ENCODE data around the gene DDT. TPM values are rescaled to one million over a fixed set of nuclear protein-coding genes. Genes with fewer than 3 reads are reported as not detected.

Gene DDT
- total RNA-seq = 132 and 143 TPM in 2 replicates

GRCh38 chr22:23974345-23974744 is at the start of gene DDT:
DDT (minus strand) TSS chr22:23974441; CDS start chr22:23974414, 27 bp downstream.

GRCh38 chr22:24005201-24005600 is 31.0 kb upstream of the DDT start, which contains the start of gene GSTT4:
GSTT4 (minus strand) TSS chr22:24005453; CDS start chr22:24005356, 97 bp downstream.

DNA sequence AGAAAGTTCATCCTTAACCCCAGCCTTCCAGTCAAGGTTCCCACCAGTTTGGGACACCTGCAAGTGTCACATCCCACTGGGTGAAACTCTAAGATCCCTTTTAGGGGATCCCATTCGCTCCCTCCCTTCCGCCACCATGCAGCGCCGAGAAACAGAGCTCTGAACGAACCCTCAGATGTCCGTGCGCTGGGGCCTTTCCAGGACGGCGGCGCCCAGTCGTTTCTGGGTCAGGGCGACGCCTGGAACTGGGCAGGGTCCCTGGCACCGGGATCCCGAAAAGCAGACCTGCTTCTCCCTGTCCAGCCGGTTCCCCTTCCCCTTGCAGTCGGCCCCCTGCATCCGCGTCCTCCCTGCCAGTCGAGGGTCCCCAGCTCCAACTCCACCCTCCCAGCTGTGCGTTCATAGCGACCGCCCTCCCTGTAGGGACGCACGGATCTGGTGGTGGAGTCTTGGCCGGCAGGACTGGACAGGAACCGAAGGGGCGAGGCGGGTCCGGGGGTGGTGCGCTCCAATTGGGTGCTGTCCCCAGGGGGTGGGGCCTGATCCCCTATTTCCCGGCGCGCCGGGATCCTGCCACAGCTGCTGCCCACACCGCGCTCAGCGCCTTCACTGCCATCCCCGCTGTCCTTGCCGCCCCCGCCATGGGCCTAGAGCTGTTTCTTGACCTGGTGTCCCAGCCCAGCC is 5.5 kb upstream of the DDT start, which contains the start of gene GSTT2:
GSTT2 (plus strand) TSS at position 578 of the 684 bp plus-strand sequence.

DNA sequence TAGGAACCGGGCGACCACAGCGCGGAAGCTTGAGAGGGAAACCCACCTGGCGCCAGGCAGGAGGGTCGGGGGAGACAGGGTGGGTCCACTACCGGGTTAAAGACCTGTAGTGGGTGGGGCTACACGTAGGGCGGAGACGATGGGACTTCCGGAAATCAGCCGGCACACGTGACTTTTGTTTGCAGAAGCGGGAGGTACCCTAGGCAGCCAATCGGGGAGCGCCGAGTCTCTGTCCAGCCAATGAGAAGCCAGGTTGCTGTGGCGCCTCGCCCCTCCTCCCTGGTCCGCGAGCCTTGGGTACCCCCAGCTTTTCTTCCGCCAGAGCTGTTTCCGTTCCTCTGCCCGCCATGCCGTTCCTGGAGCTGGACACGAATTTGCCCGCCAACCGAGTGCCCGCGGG is 7.7 kb downstream of the DDT start, which contains the start of gene DDTL:
DDTL (plus strand) TSS at position 321 of the 400 bp plus-strand sequence; CDS start at position 348, 27 bp downstream.

DNA sequence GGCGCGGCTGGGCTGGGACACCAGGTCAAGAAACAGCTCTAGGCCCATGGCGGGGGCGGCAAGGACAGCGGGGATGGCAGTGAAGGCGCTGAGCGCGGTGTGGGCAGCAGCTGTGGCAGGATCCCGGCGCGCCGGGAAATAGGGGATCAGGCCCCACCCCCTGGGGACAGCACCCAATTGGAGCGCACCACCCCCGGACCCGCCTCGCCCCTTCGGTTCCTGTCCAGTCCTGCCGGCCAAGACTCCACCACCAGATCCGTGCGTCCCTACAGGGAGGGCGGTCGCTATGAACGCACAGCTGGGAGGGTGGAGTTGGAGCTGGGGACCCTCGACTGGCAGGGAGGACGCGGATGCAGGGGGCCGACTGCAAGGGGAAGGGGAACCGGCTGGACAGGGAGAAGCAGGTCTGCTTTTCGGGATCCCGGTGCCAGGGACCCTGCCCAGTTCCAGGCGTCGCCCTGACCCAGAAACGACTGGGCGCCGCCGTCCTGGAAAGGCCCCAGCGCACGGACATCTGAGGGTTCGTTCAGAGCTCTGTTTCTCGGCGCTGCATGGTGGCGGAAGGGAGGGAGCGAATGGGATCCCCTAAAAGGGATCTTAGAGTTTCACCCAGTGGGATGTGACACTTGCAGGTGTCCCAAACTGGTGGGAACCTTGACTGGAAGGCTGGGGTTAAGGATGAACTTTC is 13.0 kb downstream of the DDT start, which contains the start of gene GSTT2B:
GSTT2B (minus strand) TSS at position 112 of the 688 bp plus-strand sequence; CDS start at position 48, 64 bp downstream.

Other genes starting within 250 kb of the DDT start
- 0.99 and 2.3 TPM in 2 replicates for gene ZNF70, start 223.3 kb downstream of the DDT start, total RNA-seq
- not detected in 2 replicates for gene VPREB3, start 220.0 kb downstream of the DDT start, total RNA-seq
- not detected in 2 replicates for gene C22orf15, start 211.5 kb downstream of the DDT start, total RNA-seq
- gene CHCHD10, start 206.5 kb downstream of the DDT start, total RNA-seq = 8.3 and 13.7 TPM in 2 replicates
- gene MMP11, start 201.6 kb downstream of the DDT start, total RNA-seq = 0.38 and 0.47 TPM in 2 replicates
- gene SMARCB1, start 187.5 kb downstream of the DDT start, total RNA-seq = 119 and 127 TPM in 2 replicates
- gene DERL3, start 135.4 kb downstream of the DDT start, total RNA-seq = 1.4 and 5.6 TPM in 2 replicates
- 3.3 and 3.4 TPM in 2 replicates for gene SLC2A11, start 116.6 kb downstream of the DDT start, total RNA-seq
- 889 and 913 TPM in 2 replicates for gene MIF, start 80.1 kb downstream of the DDT start, total RNA-seq
- gene GSTT2B, start 13.2 kb downstream of the DDT start, total RNA-seq = 2.4 and 6.5 TPM in 2 replicates
- gene DDTL, start 7.6 kb downstream of the DDT start, total RNA-seq = 1.5 and 2.9 TPM in 2 replicates
- 0.49 TPM in 1 of 2 replicates, not detected in the other for gene GSTT2, start 5.7 kb upstream of the DDT start, total RNA-seq
- gene GSTT4, start 31.0 kb upstream of the DDT start, total RNA-seq = not detected in 2 replicates
- gene CABIN1, start 36.9 kb upstream of the DDT start, total RNA-seq = 17.1 and 20.2 TPM in 2 replicates
- gene SUSD2, start 207.0 kb upstream of the DDT start, total RNA-seq = 0.04 and 0.16 TPM in 2 replicates